Lower leg skin (tissue), 3 donors: ENCODE measurements around the gene PIGN.

Source experiments
- POLR2A ChIP-seq, 2 donors: fragments of 450-650 bp; IDR thresholded peaks; one replicate each; pipeline ENCODE4 v1.6.1; 2016 to 2017; ENCODE audit warnings: antibody characterized with exemption in 2 of 2, mild to moderate bottlenecking in 1 of 2, moderate library complexity in 1 of 2
- TF ChIP-seq, protein P1 (sequence below), 3 donors: fragments of 450-650 bp; IDR thresholded peaks; one replicate each; pipeline ENCODE4 v1.5.1; 2016; ENCODE audit warnings: antibody characterized with exemption in 3 of 3, mild to moderate bottlenecking in 3 of 3, moderate library complexity in 2 of 3

DNA sequence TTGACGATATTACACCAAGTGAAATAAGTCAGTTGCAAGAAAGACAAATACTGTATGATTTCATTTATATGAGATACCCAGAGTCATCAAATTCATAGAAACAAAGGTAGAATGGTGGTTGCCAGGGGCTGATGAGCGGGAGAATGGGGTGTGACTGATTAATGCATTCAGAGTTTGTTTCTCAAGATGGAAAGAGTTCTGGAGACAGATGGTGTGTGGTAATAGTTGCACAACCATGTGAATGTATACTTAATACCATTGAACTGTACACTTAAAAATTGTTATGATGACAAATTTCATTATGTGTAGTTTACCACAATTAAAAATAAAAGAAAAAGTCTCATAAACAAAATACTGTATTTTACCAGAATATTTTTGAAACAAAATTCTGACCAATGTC, 117.3 kb downstream of the PIGN start:
- no peak for TF ChIP-seq POLR2A (IDR thresholded peaks at IDR 0.05)
- TF ChIP-seq, protein P1, sequence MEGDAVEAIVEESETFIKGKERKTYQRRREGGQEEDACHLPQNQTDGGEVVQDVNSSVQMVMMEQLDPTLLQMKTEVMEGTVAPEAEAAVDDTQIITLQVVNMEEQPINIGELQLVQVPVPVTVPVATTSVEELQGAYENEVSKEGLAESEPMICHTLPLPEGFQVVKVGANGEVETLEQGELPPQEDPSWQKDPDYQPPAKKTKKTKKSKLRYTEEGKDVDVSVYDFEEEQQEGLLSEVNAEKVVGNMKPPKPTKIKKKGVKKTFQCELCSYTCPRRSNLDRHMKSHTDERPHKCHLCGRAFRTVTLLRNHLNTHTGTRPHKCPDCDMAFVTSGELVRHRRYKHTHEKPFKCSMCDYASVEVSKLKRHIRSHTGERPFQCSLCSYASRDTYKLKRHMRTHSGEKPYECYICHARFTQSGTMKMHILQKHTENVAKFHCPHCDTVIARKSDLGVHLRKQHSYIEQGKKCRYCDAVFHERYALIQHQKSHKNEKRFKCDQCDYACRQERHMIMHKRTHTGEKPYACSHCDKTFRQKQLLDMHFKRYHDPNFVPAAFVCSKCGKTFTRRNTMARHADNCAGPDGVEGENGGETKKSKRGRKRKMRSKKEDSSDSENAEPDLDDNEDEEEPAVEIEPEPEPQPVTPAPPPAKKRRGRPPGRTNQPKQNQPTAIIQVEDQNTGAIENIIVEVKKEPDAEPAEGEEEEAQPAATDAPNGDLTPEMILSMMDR (IDR thresholded peaks at IDR 0.05) = no peak
